Chondrocyte (in vitro differentiated cells): ENCODE measurements around the gene ETHE1. TPM values are rescaled to one million over a fixed set of nuclear protein-coding genes. Genes with fewer than 3 reads are reported as not detected.

ENCODE experiments used
- DNase-seq: peaks from one replicate; pipeline ENCODE4 v3.0.0; 2021; ENCODE audit warnings: mixed read lengths, low spot score
- H3K27ac Mint-ChIP-seq: one replicate; pipeline ENCODE4 v1.8.0; 2021; ENCODE audit warnings: mild to moderate bottlenecking, moderate library complexity, mixed read lengths; ENCODE audit not compliant: unreplicated experiment
- H3K27me3 Mint-ChIP-seq: 2 replicates; pipeline ENCODE4 v1.8.0; 2021; ENCODE audit warnings: low read depth, mixed read lengths
- H3K36me3 Mint-ChIP-seq: 2 replicates; pipeline ENCODE4 v1.8.0; 2021; ENCODE audit warnings: low read depth, mixed read lengths
- H3K4me1 Mint-ChIP-seq: 2 replicates; pipeline ENCODE4 v1.8.0; 2021; ENCODE audit warnings: low read depth, mild to moderate bottlenecking, mixed read lengths
- H3K4me3 Mint-ChIP-seq: one replicate; pipeline ENCODE4 v1.8.0; 2021; ENCODE audit warnings: mild to moderate bottlenecking, moderate library complexity, mixed read lengths; ENCODE audit not compliant: unreplicated experiment
- H3K9me3 Mint-ChIP-seq: 2 replicates; pipeline ENCODE4 v1.8.0; 2021; ENCODE audit warnings: low read depth, mixed read lengths
- total RNA-seq: library from RNA; stranded (reverse); gene quantifications from 3 replicates; pipeline ENCODE4 v1.2.1, GENCODE V29; 2021
- TF ChIP-seq, protein P1 (sequence below): fragments of 200-600 bp; sonication (generic); IDR thresholded peaks from 2 replicates; pipeline ENCODE4 v1.5.0; 2021; ENCODE audit warnings: antibody characterized with exemption, mild to moderate bottlenecking, moderate library complexity

Gene ETHE1
- total RNA-seq, 1 donor from 2014 or later, result 31.5 TPM

DNA sequence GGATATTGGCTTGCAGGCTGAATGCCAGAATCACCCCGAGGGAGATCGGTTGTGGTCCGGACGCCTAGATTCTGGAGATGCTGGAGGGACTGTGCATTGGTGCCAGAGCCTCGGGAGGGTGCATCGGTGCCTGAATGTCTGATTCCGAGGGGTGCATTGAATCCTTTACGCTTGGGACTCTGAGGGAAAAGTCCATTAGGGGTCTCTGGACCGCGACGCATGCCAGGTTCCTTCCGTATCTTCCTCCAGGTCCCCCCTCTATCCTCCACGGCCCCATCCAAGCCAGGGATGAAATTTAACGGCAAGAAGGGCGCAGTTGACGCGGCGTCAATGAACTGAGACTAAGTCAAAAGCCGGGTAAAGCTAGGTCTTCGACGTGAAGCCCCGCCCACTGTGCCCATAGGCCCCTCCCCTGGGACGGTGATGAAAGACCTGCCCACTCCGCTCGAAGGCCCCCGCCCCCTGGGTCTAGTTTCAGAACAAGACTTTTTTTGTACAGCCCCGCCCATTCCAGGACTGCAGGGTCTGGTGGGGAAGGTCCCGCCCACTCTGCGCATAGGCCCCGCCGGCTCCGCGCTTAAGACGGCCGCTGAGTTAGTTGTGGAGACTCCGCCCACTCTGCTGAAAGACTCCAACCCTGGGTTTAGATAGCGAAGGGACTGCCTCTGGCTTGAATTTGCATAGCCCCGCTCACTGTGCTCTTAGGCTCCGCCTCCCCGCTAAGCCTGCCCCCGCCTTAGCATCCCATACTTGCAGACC is 6.7 kb upstream of the ETHE1 start:
- Mint-ChIP-seq H3K27me3 (no peaks in the 10 kb centered on the region), H3K27ac (peak overlapping the region; percentile 99), H3K36me3 (peaks cover 11% of the 10 kb centered on the region), H3K4me3 (peak overlapping the region; percentile 89), H3K4me1 (peaks cover 26% of the 10 kb centered on the region), H3K9me3 (peaks cover 2% of the 10 kb centered on the region)
- TF ChIP-seq, protein P1, sequence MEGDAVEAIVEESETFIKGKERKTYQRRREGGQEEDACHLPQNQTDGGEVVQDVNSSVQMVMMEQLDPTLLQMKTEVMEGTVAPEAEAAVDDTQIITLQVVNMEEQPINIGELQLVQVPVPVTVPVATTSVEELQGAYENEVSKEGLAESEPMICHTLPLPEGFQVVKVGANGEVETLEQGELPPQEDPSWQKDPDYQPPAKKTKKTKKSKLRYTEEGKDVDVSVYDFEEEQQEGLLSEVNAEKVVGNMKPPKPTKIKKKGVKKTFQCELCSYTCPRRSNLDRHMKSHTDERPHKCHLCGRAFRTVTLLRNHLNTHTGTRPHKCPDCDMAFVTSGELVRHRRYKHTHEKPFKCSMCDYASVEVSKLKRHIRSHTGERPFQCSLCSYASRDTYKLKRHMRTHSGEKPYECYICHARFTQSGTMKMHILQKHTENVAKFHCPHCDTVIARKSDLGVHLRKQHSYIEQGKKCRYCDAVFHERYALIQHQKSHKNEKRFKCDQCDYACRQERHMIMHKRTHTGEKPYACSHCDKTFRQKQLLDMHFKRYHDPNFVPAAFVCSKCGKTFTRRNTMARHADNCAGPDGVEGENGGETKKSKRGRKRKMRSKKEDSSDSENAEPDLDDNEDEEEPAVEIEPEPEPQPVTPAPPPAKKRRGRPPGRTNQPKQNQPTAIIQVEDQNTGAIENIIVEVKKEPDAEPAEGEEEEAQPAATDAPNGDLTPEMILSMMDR, result no peak
- DNase-seq, result peak; percentile 99

DNA sequence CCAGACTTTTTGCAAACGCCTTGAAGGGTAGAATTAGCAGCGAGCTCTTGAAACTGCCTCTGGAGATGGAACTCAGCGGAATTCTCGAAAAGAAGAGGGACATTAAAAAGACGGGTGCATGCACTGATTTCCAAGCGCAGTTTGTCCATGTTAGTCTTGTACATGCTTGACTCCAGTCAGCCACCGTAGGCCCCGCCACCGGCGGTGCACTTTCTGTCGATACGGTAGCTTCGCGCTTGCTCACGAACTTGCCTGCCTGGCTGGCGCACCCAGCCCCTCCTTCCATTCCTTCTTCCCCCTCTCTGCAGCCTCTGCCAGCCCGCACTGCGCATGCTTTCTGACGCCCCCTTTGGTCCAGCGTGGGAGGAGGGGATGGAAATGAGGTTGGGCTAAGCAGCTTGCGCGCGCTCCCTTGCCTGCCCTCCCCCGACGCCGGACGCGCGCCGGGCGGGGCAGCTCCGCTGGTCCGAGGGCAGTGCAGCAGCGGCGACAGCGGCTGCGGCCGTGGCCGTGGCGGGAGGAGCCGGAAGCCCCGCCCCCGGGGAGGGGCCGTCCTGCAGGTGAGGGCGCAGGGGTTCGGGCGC is 6.1 kb upstream of the ETHE1 start, which contains the start of gene ZNF575:
ZNF575 (plus strand) TSS at position 227 of the 584 bp plus-strand sequence. CDS start 1,235 bp downstream, outside the sequence.
- no peaks in the 10 kb centered on the region for H3K9me3 Mint-ChIP-seq
- peaks cover 6% of the 10 kb centered on the region for H3K36me3 Mint-ChIP-seq
- peaks cover 26% of the 10 kb centered on the region for H3K4me1 Mint-ChIP-seq
- H3K27ac Mint-ChIP-seq, result peak within 1 kb of the TSS; percentile 99
- H3K4me3 Mint-ChIP-seq, result peak within 1 kb of the TSS; percentile 89
- H3K27me3 Mint-ChIP-seq, result no peaks in the 10 kb centered on the region
- DNase-seq, result peak; percentile 98
- TF ChIP-seq, protein P1, result peak; percentile 16

DNA sequence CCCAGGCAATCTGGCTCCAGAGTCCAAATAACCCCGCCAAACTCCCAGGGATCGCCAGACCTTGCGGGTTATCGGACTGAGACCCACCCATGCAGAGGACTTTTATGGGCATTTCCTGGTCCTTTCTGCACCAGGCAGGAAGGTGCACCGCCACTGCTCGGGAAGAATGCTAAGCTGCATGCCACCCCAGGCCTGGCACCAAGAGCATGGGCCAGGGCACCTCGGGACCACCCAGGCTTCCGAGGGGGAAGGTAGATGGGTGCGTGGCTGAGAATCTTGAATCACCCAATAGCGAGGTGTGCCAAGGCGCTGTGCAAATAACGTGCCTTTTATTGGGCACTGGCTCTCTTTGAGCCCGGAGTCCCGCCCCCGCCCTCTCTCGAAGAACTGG is 5.6 kb upstream of the ETHE1 start:
- H3K27me3 Mint-ChIP-seq, result no peaks in the 10 kb centered on the region
- peak; percentile 87 for DNase-seq
- H3K4me3 Mint-ChIP-seq, result peak overlapping the region; percentile 89
- peak overlapping the region; percentile 99 for H3K27ac Mint-ChIP-seq
- H3K36me3 Mint-ChIP-seq, result peaks cover 5% of the 10 kb centered on the region
- H3K4me1 Mint-ChIP-seq, result peaks cover 29% of the 10 kb centered on the region
- TF ChIP-seq, protein P1, result no peak
- no peaks in the 10 kb centered on the region for H3K9me3 Mint-ChIP-seq

DNA sequence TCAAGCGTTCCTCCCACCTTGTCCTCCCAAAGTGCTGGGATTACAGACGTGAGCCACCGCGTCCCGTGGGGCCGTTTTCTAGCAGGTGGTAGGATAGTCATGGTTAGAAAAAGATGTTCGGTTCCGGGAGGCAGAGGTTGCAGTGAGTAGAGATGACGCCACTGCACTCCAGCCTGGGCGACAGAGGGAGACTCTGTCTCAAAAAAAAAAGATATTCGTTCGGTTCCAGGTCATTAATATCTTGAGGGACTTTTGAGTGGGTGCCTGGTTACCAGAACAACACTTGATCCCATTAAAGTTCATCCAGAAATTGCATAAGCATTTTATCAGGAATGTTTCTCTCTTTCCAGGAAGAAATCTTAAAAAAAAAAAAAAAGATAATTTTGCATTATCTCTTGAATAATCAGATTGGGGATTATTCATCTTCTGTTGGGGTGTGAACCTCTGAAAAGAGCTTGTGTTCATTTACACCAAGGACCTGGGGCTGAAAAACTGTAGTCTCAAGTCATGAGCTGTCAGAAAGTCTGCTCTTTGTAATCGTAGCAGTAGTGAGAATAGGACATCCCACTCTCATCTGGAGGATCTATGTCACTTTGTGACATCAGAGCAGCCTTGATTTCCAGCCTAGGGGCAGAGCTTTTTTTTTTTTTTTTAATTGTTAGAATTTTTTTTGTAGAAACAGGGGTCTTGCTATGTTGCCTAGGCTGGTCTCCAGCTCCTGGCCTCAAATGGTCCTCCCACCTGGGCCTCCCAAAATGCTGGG is 1.0 kb upstream of the ETHE1 start:
- TF ChIP-seq, protein P1, result no peak
- no peaks in the 10 kb centered on the region for H3K27me3 Mint-ChIP-seq
- peaks cover 40% of the 10 kb centered on the region for H3K4me1 Mint-ChIP-seq
- no peaks in the 10 kb centered on the region for H3K9me3 Mint-ChIP-seq
- DNase-seq, result peak; percentile 37
- no peak overlapping the region for H3K4me3 Mint-ChIP-seq
- H3K27ac Mint-ChIP-seq, result no peak overlapping the region
- H3K36me3 Mint-ChIP-seq, result no peaks in the 10 kb centered on the region
